ENCODE results near the gene SOSTDC1.

SOSTDC1 gene

DNA sequence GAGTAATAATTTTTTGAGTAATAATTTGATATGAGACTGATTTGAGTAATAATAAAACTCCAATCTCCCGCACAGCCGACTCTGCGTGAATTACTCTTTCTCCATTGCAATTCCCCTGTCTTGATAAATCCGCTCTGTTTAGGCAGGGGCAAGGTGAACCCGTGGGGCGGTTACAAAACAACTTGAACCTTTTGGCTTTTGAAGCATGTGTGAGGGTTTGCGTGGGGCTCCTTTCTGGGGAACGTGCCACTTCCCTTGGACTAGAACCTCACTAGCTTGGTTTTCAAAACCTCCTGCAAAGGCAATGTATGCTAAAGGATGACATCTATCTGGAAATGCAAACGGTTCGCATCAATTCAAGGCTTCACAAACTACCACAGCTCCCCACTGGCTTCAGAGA is 45.7 kb downstream of the SOSTDC1 start:
- DNase-seq (ENCODE audit: low read depth in 2 of 2): no peak

- DNase-seq (ENCODE audit: low read depth in 2 of 2): no peak
These were observed 46.4 kb downstream of the SOSTDC1 start for GRCh38 chr7:16419126-16419525.

GRCh38 chr7:16417906-16418305 is 47.6 kb downstream of the SOSTDC1 start:
- DNase-seq (ENCODE audit: low read depth in 2 of 2): no peak

- DNase-seq (ENCODE audit: low read depth in 2 of 2): no peak
These were observed 49.0 kb downstream of the SOSTDC1 start for GRCh38 chr7:16416289-16417282.

DNA sequence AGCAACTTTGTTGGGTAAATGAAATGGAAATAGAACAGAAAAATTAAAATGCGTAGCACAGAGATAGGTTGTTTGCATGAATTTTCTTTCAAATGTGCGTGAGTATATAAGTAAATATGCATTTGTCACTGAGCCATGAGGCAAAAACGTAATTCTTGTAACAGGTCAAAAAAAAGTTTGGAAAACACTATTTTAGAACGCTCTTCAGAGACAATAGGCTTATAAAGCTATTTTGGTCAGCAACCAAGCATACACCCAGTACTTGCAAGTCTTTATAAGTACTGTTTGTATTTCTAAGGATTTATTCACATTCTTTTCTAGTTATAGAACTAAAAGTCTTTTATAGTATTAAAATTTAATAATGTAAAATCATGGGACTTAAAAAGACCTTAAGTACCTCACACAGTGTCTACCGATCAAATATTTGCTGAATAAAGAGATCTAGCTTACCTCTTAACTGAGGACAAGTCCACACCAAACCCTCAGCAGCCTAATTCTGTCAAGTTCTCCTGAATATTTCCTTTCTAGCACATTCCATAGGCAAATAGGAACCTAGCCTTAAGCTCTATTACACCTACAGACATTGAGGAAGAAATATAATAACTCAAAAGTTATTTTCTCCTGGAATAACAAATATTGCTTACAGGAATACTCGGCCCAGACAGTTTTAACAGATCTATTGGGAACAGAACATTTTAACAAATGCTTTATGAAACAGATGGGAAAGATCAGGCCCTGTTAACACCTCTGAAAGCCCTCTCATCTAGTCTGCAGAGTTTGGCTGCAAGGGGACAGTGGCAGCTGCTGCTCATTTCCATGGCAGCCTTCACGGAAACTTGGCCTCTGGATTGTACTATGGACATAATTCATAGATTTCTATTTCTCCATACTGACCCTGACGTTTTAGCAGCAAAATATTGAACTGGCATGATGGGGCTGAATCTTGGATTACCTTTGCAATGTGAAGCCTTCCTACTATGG is 53.0 kb downstream of the SOSTDC1 start:
- no peak for DNase-seq (ENCODE audit: low read depth in 2 of 2)

Data from stimulated activated CD4-positive, alpha-beta T cell treated with anti-CD3 and anti-CD28 coated beads, Interleukin-15, amount 100 ng/mL, for 48 hours (primary cell).